Measurements from ENCODE around the gene NUDT21.

- TF ChIP-seq CTCF (conservative IDR thresholded peaks at IDR 0.05; ENCODE audit: low read depth, low read length) (no peak), EZH2 (IDR thresholded peaks at IDR 0.05; ENCODE audit: low read length, unreplicated experiment) (no peak), EZH2phosphoT487 (IDR thresholded peaks at IDR 0.05; ENCODE audit: borderline replicate concordance, low read length) (no peak)
These were observed 51.6 kb downstream of the NUDT21 start for GRCh38 chr16:56399486-56399885.

All from PC-3 (cell line).